LNCaP clone FGC (cell line): Measurements from ENCODE around the gene PLCH2.

Experiments used
- DNase-seq: peaks from one replicate; pipeline ENCODE4 v3.0.0-alpha.2; 2011; ENCODE audit warnings: low read depth
- H3K4me3 ChIP-seq: 2 replicates; pipeline ENCODE4 v1.5.1; 2011; ENCODE audit warnings: mild to moderate bottlenecking, low read depth, low read length, control low read depth
- TF ChIP-seq, protein P1 (sequence below): IDR thresholded peaks from 2 replicates; pipeline ENCODE4 v1.5.1; 2012; ENCODE audit warnings: mild to moderate bottlenecking; ENCODE audit not compliant: control insufficient read depth, insufficient read depth; ENCODE audit errors: extremely low read depth

PLCH2 gene

DNA sequence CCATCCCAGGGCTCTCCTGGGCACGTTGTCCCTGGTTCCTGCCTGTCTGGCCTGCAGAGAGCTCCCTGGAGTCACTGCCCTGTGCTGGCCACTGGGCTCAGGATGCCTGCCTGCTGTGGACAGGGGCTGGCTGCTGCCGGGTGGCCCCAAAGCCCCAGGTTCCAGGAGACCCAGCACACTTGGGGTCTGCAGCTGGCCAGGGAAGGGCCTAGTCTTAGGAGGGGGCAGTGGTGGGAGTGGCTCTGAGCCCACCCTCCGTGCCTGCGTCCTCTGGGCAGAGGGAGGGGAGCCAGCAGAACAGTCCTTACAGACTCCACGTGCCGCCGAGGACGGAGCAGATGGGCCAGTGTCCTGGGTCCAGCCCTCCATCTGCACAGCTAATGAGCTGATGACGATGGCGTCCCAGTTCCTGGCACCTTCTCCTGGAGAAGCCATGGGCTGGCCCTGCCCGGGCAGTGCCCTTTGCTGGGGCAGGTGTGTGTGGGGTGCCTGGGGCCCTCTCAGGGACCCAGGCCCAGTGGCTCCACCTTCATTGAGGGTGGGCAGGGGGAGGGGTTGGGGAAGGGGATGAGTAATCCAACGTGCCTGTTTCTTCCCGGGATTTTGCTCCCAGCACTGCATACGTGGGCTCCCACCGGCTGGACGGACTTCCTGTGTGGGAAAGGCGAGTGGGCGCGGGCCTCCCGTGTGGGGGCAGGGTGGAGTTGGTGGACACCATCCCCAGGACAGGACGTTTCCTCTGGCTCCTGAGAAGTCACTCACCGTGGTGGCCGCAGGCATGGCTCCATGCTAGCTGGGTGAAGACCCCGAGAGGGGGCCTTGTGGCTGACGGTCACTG, 6.8 kb upstream of the PLCH2 start:
- TF ChIP-seq, protein P1, sequence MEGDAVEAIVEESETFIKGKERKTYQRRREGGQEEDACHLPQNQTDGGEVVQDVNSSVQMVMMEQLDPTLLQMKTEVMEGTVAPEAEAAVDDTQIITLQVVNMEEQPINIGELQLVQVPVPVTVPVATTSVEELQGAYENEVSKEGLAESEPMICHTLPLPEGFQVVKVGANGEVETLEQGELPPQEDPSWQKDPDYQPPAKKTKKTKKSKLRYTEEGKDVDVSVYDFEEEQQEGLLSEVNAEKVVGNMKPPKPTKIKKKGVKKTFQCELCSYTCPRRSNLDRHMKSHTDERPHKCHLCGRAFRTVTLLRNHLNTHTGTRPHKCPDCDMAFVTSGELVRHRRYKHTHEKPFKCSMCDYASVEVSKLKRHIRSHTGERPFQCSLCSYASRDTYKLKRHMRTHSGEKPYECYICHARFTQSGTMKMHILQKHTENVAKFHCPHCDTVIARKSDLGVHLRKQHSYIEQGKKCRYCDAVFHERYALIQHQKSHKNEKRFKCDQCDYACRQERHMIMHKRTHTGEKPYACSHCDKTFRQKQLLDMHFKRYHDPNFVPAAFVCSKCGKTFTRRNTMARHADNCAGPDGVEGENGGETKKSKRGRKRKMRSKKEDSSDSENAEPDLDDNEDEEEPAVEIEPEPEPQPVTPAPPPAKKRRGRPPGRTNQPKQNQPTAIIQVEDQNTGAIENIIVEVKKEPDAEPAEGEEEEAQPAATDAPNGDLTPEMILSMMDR: no peak
- DNase-seq: no peak
- H3K4me3 ChIP-seq: no peak overlapping the region

DNA sequence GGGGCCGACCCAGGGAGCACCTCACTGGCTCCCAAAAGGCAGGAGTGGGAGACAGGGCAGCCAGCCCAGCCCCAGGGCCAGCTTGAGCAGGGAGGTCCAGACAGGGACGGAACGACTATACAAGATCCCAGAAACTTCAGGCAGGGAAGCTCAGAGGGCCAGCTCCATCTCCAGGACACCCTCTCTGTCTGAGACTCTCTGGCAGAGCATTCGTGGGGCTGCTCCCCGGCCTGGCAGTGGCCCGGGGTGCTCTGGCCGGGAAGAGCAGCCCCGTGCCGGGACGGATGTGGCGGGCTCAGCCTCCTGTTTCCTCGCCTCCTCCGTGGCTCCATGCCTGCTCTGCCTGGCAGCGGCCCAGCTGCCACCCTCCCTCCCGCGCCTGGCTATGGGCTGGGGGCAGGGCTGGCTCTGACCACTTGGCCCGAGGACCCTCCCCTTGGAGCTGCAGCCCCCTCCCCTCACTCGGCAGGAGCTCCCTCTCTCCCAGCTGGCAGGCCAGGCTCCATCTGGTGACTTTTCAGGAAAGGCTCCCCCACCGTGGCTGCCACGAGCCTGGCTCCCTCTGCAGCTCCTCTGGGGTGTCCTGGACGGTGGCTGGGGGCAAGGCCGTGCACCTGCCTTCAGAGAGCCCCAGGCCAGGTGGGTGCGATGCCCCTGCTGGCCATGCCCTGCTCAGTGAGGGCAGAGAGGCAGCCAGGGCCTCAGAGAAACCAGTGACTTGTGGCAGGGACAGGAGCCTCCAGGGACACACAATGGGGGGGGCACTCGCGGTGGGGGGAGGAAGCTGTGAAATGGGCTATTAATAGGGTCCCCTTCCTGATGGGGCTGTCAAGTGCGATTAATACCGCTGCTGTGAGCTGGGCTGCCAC, 5.6 kb upstream of the PLCH2 start:
- TF ChIP-seq, protein P1: no peak
- DNase-seq: no peak
- H3K4me3 ChIP-seq: no peak overlapping the region

DNA sequence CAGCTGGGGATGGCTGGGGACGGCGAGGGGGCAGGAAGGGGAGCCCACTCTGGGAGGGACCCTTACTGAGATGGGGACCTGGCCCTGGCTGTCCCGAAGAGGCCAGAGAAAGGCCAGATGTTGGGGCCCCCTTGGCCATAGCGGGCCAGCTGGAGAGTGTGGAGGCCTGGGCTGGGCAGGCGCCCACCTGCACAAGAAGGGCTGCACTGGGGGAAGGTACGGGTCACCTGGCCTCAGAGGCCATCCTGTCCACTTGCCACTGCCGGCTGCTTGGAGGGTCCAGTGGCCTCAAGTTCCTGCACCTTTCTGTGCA, 5.0 kb upstream of the PLCH2 start:
- H3K4me3 ChIP-seq: no peak overlapping the region
- DNase-seq: no peak
- TF ChIP-seq, protein P1: no peak

DNA sequence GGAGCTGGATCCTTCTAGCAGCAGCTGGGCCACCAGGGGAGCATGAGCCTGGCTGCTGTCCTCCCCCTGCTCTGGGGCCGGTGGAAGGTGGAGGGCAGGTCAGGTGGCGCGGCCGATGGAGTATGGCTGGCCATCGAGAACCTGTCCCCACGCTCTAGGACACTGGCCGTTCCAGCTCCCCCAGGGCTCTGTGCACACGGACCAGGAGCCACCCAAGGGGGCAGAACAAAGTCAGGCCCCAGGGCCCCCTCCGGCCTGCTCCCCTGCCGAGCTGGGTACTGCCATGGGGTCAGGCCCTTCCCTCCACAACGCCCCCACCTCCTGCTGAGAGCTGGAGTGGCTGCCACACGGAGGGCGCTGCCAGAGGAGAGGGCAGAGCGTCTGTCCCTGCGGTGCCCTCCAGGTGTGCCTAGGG, 4.5 kb upstream of the PLCH2 start:
- TF ChIP-seq, protein P1: no peak
- no peak overlapping the region for H3K4me3 ChIP-seq
- no peak for DNase-seq

DNA sequence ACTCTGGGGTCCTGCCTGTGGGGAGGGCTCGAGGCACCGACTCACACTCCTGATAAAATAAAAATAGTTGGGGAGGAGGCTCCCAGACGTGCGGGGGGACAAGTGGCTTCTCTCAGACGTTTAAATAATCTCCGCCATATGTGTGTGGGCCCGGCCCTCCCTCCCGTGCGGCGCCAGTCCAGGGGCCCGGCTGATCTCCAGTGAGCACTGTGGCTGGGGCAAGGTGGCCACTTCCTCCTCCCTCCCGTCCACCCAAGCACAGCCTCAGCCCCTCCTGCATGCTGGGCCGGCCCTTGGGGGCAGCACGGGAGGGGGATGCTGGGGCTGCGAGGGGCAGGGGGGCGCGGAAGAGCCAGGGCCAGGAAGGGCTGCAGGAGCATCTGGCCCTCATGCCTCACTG, 4.0 kb upstream of the PLCH2 start:
- TF ChIP-seq, protein P1: no peak
- no peak for DNase-seq

DNA sequence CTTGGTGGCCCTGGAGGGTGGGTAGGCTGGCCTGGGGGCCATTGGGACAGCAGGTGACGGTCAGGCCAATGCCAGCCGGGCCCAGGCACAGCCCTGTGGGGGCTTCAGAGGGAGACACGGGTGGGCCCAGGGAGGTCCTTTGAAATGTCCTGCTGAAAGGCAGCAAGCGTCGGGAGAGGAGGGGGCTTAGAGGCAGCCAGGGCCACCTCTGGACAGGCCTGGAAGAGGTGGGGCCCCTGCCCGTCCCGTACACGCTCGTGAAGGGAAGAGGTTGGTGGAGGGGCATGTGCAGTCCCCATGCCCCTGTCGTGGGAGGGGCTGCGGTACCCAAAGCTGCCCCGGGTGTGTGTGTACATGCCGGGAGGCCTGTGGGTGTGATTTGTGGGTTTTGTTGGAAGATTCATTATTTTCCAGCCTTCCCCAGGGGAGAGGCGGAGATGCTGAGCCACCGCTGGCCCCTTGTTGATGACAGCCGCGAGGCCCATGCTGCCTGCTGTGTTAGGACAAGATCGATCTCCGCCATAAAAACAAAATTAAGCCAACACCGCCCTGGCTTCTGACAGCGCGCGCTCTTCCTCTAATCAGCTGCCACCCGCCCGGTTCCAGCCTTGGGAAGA, 3.4 kb upstream of the PLCH2 start:
- TF ChIP-seq, protein P1: no peak
- H3K4me3 ChIP-seq: no peak overlapping the region
- DNase-seq: no peak

More for the DNA sequence above, 4.0 kb upstream of the PLCH2 start:
- no peak overlapping the region for H3K4me3 ChIP-seq
